ENCODE results near the gene LRP5.

- TF ChIP-seq, protein P1, sequence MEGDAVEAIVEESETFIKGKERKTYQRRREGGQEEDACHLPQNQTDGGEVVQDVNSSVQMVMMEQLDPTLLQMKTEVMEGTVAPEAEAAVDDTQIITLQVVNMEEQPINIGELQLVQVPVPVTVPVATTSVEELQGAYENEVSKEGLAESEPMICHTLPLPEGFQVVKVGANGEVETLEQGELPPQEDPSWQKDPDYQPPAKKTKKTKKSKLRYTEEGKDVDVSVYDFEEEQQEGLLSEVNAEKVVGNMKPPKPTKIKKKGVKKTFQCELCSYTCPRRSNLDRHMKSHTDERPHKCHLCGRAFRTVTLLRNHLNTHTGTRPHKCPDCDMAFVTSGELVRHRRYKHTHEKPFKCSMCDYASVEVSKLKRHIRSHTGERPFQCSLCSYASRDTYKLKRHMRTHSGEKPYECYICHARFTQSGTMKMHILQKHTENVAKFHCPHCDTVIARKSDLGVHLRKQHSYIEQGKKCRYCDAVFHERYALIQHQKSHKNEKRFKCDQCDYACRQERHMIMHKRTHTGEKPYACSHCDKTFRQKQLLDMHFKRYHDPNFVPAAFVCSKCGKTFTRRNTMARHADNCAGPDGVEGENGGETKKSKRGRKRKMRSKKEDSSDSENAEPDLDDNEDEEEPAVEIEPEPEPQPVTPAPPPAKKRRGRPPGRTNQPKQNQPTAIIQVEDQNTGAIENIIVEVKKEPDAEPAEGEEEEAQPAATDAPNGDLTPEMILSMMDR (IDR thresholded peaks at IDR 0.05), result no peak
- no peak for TF ChIP-seq POLR2A (IDR thresholded peaks at IDR 0.05)
Measured at GRCh38 chr11:68372625-68373024, 60.2 kb downstream of the LRP5 start.
